Testis (tissue), 2 donors: ENCODE results near the gene SH3RF2.

Experiments
- CTCF ChIP-seq, 3 experiments: fragments of 450-650 bp in 2 of 3; fragments of 200-600 bp in 1 of 3; sonication (generic) in 1 of 3; IDR thresholded peaks; one replicate each; pipeline ENCODE4 v1.5.1; 2016 to 2019; ENCODE audit warnings: antibody characterized with exemption in 3 of 3, mild to moderate bottlenecking in 2 of 3, moderate library complexity in 1 of 3
- POLR2A ChIP-seq: fragments of 450-650 bp; IDR thresholded peaks from one replicate; pipeline ENCODE4 v1.6.1; 2017; ENCODE audit warnings: antibody characterized with exemption, mild to moderate bottlenecking, moderate library complexity

GRCh38 chr5:145989428-145989827 is 53.0 kb downstream of the SH3RF2 start:
- TF ChIP-seq POLR2A (no peak), CTCF (IDR thresholded peaks at IDR 0.05) (no peak)
